ENCODE results near the gene ADCY7. TPM values are rescaled to one million over a fixed set of nuclear protein-coding genes. Genes with fewer than 3 reads are reported as not detected.

The ADCY7 gene
- polyA plus RNA-seq, 1 experiment = 13.2 TPM

DNA sequence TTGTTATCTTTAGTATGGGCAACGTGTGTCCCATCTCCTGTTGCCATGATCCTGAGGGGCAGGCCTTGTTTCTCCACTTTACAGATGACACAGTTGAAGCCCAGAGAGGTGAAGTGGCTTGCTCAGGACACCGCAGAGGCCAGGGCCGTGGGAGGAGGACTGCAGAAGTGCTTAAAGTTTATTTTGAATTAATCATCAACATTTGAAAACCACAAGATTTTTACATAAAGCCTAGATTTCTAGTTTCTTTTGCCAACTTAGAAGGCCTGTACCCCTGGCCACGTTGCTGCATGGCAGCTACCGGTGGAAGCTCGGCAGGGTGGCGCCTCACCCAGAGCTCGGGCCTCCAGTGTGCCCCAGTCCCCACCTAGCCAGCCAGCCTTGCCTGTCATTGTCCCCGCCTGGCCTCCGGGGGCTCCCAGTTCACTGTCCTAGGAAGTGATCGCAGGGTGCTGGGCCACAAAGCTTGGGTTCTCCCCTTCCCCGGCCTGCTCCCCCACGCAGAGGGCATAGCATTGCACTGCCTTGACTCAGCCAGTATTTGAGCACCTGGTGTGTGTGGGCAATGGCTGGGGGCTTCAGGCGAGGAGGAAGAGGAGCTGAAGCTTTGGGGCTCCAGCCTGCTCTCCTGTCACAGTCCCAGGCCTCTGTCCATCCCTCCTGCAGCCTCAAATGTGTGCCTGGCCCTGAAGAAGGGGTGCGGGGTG lies 14.8 kb upstream of the ADCY7 start:
- Histone ChIP-seq H3K27me3 (ENCODE audit: control insufficient read depth, insufficient read depth, low read length) (peaks cover 4% of the 10 kb centered on the region; the same call in 1 of the 2 replicates), H3K36me3 (ENCODE audit: control insufficient read depth, insufficient read depth, low read length) (no peaks in the 10 kb centered on the region), H3K4me3 (ENCODE audit: low read depth, low read length) (no peak overlapping the region)
- ChIA-PET POLR2A (interaction anchor here (0.6 to 0.7 kb wide), 2 partner anchors 20 to 82 kb away, joined by 3 to 4 read pairs; no protein-coding TSS in a partner anchor), CTCF (interaction anchor here (1.1 to 1.7 kb wide), 5 partner anchors 8 to 226 kb away, joined by 3 to 4 read pairs (median 3); partner anchors contain the start of gene CNEP1R1)
- DNase-seq (ENCODE audit: low read depth) = peak; percentile 87
- TF ChIP-seq, protein P1, sequence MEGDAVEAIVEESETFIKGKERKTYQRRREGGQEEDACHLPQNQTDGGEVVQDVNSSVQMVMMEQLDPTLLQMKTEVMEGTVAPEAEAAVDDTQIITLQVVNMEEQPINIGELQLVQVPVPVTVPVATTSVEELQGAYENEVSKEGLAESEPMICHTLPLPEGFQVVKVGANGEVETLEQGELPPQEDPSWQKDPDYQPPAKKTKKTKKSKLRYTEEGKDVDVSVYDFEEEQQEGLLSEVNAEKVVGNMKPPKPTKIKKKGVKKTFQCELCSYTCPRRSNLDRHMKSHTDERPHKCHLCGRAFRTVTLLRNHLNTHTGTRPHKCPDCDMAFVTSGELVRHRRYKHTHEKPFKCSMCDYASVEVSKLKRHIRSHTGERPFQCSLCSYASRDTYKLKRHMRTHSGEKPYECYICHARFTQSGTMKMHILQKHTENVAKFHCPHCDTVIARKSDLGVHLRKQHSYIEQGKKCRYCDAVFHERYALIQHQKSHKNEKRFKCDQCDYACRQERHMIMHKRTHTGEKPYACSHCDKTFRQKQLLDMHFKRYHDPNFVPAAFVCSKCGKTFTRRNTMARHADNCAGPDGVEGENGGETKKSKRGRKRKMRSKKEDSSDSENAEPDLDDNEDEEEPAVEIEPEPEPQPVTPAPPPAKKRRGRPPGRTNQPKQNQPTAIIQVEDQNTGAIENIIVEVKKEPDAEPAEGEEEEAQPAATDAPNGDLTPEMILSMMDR (IDR thresholded peaks at IDR 0.05; ENCODE audit: insufficient read depth, low read depth, low read length) = no peak

DNA sequence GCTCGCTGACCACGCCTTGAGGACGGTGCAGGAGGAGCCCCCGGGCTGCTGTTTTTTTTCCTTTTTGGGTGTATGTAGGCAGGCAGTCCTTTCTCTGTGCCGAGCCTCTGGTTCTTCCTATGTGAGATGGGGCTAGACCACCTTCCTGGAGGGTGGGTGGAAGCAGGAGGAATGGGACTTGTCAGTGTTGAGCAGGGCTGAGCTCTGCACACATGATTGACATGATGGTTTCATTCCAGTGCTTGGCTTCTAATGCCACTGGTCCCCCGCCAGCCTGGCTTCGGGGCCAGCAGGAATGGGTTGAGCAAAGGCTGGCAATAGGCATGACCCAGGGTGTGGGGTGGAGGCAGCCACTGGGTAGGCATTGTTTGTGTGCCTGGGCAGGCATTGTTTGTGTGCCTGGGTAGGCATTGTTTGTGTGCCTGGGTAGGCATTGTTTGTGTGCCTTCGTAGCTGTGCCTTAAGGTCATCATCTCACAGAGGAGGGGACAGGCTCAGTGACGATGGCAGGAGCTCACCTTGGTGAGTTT lies 14.2 kb upstream of the ADCY7 start:
- no peaks in the 10 kb centered on the region for H3K36me3 ChIP-seq (ENCODE audit: control insufficient read depth, insufficient read depth, low read length)
- H3K27me3 ChIP-seq (ENCODE audit: control insufficient read depth, insufficient read depth, low read length) = peaks cover 4% of the 10 kb centered on the region; the same call in 1 of the 2 replicates
- ChIA-PET POLR2A (interaction anchor here (0.7 kb wide), 1 partner anchor 19 kb away, joined by 3 read pairs; no protein-coding TSS in a partner anchor), CTCF (interaction anchor here (1.1 to 1.7 kb wide), 5 partner anchors 9 to 227 kb away, joined by 3 to 4 read pairs (median 3); partner anchors contain the start of gene CNEP1R1)
- TF ChIP-seq, protein P1 (IDR thresholded peaks at IDR 0.05; ENCODE audit: insufficient read depth, low read depth, low read length) = no peak
- no peak overlapping the region for H3K4me3 ChIP-seq (ENCODE audit: low read depth, low read length)
- DNase-seq (ENCODE audit: low read depth) = no peak

DNA sequence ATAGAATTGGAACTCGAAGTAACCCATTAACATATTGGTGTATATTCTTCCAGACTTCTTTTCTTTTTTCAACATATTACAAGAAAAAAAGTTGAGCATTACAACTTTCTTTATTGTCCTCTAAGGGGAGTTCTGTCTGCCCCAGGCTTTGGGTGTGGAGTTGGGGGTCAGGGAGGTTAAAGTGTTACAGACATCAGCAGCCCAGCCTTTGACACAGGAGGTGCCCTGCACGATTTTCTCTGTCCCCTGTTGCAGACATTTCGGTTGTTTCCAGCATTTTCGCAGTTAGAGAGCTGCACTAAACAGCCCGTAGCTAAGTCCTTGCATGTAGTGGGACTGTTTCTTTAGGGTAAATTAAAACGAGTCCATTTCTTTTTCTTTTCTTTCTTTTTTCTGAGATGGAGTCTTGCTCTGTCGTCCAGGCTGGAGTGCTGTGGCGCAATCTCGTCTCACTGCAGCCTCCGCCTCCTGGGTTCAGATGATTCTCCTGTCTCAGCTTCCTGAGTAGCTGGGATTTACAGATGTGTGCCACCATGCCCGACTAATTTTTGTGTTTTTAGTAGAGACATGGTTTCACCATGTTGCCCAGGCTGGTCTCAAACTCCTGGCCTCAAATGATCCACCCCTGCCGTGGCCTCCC lies 13.4 kb upstream of the ADCY7 start:
- CTCF ChIA-PET = interaction anchor here (1.3 to 1.7 kb wide), 2 partner anchors 11 to 31 kb away, joined by 4 read pairs; no protein-coding TSS in a partner anchor
- no peak for DNase-seq (ENCODE audit: low read depth)
- H3K4me3 ChIP-seq (ENCODE audit: low read depth, low read length) = no peak overlapping the region

DNA sequence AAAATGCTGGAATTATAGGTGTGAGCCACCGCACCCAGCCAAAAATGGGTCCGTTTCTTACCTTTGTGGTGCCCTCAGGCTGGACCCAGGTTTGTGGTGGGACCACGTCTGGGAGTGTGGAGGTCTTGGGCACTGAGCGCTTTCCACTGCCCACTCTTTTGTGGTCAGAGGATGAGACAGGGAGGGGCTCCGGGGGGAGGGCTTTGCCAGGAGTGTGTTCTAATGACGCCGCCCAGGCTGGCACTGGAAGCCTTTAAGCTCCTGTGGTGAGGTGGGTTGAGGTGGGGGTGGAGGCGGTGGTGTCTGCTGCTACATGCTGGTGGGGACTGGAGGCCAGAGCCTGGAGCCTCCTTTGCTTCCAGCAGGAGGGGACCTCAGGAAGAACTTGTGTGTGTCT lies 12.8 kb upstream of the ADCY7 start:
- TF ChIP-seq, protein P1 (IDR thresholded peaks at IDR 0.05; ENCODE audit: insufficient read depth, low read depth, low read length) = no peak
- CTCF ChIA-PET = interaction anchor here (1.3 kb wide), 1 partner anchor 31 kb away, joined by 4 read pairs; no protein-coding TSS in a partner anchor
- POLR2A ChIA-PET = no interaction called here

More for the DNA sequence above, 13.4 kb upstream of the ADCY7 start:
- Histone ChIP-seq H3K36me3 (ENCODE audit: control insufficient read depth, insufficient read depth, low read length) (no peaks in the 10 kb centered on the region), H3K27me3 (ENCODE audit: control insufficient read depth, insufficient read depth, low read length) (peaks cover 4% of the 10 kb centered on the region; the same call in 1 of the 2 replicates)
- POLR2A ChIA-PET = no interaction called here
- TF ChIP-seq, protein P1 (IDR thresholded peaks at IDR 0.05; ENCODE audit: insufficient read depth, low read depth, low read length) = no peak

DNA sequence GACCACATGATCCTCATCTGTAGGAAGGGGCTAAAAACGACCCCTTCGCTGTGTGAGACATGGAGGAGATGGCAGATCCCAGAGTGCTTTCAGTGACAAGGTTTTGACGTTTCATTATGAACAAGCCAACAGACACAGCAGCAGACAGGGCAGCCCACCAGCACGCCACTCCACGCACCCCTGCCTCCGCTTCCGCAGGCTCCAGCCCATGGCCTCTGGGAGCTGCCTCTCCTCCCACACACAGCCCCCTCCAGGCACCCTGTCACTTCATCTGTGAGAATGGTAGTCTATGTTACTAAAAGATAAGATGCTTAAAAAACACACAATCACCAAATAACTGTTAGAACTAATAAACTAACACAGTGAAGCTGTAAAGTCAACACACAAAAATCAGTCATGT lies 12.3 kb upstream of the ADCY7 start:
- ChIA-PET POLR2A (interaction anchor here (0.6 kb wide), 2 partner anchors 24 to 72 kb away, joined by 3 to 5 read pairs; no protein-coding TSS in a partner anchor), CTCF (interaction anchor here (1.6 kb wide), 1 partner anchor 40 kb away, joined by 4 read pairs; no protein-coding TSS in a partner anchor)
- DNase-seq (ENCODE audit: low read depth) = no peak
- Histone ChIP-seq H3K4me3 (ENCODE audit: low read depth, low read length) (no peak overlapping the region), H3K27me3 (ENCODE audit: control insufficient read depth, insufficient read depth, low read length) (peaks cover 4% of the 10 kb centered on the region; the same call in 1 of the 2 replicates), H3K36me3 (ENCODE audit: control insufficient read depth, insufficient read depth, low read length) (no peaks in the 10 kb centered on the region)
- TF ChIP-seq, protein P1 (IDR thresholded peaks at IDR 0.05; ENCODE audit: insufficient read depth, low read depth, low read length) = no peak

More for the DNA sequence above, 12.8 kb upstream of the ADCY7 start:
- no peak for DNase-seq (ENCODE audit: low read depth)
- Histone ChIP-seq H3K36me3 (ENCODE audit: control insufficient read depth, insufficient read depth, low read length) (no peaks in the 10 kb centered on the region), H3K27me3 (ENCODE audit: control insufficient read depth, insufficient read depth, low read length) (peaks cover 4% of the 10 kb centered on the region; the same call in 1 of the 2 replicates), H3K4me3 (ENCODE audit: low read depth, low read length) (no peak overlapping the region)

All from BJ (cell line).